SK-N-DZ (cell line): ENCODE data around the gene CYP4A22. TPM values are rescaled to one million over a fixed set of nuclear protein-coding genes. Genes with fewer than 3 reads are reported as not detected.
"Not testable (repeated sequence)": the region's sequence is repeated elsewhere in the genome, so short reads cannot be mapped to it uniquely, and the experiment has no call there.

Source experiments
- DNase-seq: peaks from one replicate; pipeline ENCODE4 v3.0.0-alpha.2; 2015; ENCODE audit warnings: low spot score
- polyA plus RNA-seq, 2 experiments: library from polyadenylated mRNA; depleted of rRNA; stranded (reverse); fragments of >200 nt; gene quantifications; 2 replicates each; pipeline ENCODE4 v1.2.3, GENCODE V29; 2014

The CYP4A22 gene
- not detected in 2 replicates for polyA plus RNA-seq (2014; cell fraction: cytosol; rRNA removed)
- not detected in 2 replicates for polyA plus RNA-seq (2014; cell fraction: nucleus; rRNA removed)

DNA sequence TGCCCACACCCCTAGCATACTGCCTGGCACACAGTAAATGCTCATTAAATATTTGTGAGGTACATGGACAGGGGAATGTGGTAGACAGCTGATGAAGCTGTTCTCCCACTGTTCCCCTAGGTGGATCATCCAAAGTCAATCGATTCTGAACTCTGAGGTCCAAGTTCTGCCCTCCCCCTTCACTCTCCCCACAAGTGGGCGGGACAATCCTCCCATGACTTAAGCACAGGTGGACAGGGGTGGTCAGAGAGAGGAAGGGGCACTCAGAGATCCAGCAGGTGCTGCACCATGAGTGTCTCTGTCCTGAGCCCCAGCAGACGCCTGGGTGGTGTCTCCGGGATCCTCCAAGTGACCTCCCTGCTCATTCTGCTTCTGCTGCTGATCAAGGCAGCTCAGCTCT, at the start of gene CYP4A22:
Gene CYP4A22, plus strand, starts transcription at position 244 of the 400 bp plus-strand sequence. Its CDS starts 45 bp downstream, at position 289.
- DNase-seq = no peak

- not testable (repeated sequence) for DNase-seq
Observed at GRCh38 chr1:47089356-47089755, 47.9 kb upstream of the CYP4A22 start.

DNA sequence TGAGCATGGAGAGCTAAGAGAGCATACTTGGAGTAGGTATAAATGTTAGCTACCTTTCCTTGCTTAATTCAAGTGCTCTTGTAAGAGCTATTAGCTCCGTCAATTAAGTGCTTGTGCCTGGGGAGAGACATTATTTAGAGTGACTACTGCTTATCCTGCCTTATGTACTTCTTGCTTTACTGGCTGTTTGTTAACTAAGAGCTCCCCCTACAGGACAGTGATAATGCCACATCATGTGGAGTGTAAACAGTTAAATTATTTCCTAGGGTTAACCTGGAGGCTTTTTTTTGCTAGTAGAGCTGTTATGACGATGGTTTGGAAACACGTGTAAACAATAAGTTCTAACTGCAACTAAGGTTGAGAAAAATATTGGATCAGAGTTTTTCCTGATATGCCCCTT, 45.8 kb upstream of the CYP4A22 start:
- DNase-seq = not testable (repeated sequence)

DNA sequence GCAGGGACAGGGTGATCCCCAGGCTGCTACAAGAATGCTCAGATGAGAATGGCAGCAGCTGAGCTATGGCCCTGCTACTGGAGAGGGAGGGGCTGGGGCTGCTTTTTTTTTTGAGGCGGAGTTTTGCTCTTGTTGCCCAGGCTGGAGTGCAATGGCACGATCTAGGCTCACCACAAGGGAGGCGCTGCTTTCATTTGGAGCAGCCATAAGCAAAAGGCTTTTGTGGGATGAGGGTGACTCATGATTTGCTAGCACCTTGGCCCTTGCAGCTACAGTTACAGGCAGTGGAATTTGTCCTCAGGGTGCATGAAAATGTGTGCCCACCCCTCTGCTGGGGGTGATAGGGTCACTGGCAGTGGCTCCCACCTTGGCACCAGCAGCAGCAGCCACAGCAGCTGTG, 32.4 kb upstream of the CYP4A22 start:
- no peak for DNase-seq

DNA sequence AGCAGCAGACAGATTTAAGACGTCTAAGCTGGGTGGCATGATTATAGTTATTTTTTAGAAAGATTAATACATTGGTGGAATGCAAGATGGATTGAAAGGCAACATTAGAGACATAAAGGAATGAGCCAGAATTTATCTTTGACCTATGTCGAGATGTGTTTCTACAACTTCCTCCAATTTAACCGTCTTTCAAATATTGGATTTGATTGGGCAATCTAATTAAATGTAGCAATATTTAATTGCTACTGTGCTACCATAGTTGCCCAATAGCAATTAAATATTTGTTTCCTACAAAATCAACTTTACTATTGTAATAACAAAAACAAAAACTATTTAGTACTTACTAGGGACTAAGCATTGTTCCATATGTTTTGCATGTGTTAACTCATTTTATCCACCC, 30.4 kb upstream of the CYP4A22 start:
- no peak for DNase-seq

- DNase-seq = not testable (repeated sequence)
Observed at GRCh38 chr1:47107851-47108574, 29.2 kb upstream of the CYP4A22 start.

DNA sequence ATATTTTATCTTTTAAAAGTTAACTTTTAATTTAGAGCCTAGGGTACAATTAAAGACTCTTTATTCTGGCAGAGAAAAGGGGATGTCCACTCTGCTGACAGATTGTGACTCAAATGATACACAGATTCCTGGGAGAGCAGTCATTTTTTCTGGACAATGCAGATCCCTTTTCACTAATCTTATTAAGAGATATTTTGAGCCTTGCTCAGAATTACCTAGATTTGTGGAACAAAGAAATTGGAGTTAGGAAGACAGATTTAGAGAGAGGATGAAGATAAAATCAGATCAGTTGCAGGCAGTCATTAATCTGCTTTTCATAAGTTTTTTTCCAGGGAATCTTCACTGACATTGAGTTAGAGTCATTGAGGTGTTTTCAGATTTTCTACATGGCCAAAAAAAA, 27.8 kb upstream of the CYP4A22 start:
- peak; percentile 0 for DNase-seq

- no peak for DNase-seq
Observed at GRCh38 chr1:47113178-47113577, 24.1 kb upstream of the CYP4A22 start.

- DNase-seq = not testable (repeated sequence)
Observed at GRCh38 chr1:47121039-47121438, 16.2 kb upstream of the CYP4A22 start.

DNA sequence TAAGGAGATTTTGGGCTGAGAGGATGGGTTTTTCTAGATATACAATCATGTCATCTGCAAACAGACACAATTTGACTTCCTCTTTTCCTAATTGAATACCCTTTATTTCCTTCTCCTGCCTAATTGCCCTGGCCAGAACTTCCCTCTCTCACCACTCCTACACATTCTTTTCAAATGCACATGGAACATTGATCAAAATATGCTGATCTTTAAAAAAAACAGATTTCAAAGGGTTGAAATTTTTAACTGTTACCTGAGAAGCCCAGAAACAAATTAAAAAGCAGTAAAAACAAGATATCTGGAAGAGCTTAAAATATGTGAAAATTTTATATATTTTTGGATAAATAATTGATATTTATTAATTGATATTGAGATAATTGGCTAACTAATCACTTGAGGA, 12.4 kb upstream of the CYP4A22 start:
- not testable (repeated sequence) for DNase-seq

GRCh38 chr1:47126997-47127396, 10.2 kb upstream of the CYP4A22 start:
- DNase-seq = not testable (repeated sequence)

- no peak for DNase-seq
Observed at GRCh38 chr1:47128221-47128620, 9.0 kb upstream of the CYP4A22 start.

- not testable (repeated sequence) for DNase-seq
Observed at GRCh38 chr1:47128854-47129253, 8.4 kb upstream of the CYP4A22 start.

DNA sequence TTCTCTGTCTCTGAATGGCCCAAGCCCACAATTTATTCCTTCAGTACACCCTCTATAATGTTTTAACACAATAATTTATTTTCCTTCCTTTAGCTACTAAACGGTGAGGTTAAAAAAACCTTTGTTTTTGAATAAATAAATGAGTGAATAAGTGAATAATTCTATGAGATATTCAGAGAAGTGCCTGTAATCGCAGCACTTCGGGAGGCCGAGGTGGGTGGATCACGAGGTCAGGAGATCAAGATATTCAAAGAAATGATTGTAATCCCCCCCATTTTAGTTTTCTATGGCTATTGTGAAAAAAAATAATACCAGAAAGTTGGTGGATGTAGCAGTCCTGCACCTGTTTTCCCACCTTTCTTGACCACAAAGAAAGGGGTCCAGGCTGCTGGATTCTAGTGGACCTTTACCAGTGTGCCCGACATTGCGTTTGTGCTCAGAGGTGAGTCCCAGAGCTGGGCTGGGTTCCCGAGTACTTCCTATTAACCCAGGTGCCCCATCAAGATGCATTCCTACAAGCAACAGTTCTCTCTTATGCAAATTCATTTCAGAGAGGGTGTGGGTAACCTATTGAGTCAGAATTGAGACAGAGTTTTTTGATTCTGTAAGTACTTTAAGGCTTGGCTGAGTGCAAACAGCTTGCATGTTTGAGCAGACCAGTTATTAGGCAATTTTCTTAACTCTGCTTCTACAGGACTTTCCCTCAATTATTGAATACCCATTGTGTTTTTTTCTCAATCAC, 7.6 kb upstream of the CYP4A22 start:
- DNase-seq = not testable (repeated sequence)

GRCh38 chr1:47132665-47133064, 4.6 kb upstream of the CYP4A22 start:
- DNase-seq = not testable (repeated sequence)

DNA sequence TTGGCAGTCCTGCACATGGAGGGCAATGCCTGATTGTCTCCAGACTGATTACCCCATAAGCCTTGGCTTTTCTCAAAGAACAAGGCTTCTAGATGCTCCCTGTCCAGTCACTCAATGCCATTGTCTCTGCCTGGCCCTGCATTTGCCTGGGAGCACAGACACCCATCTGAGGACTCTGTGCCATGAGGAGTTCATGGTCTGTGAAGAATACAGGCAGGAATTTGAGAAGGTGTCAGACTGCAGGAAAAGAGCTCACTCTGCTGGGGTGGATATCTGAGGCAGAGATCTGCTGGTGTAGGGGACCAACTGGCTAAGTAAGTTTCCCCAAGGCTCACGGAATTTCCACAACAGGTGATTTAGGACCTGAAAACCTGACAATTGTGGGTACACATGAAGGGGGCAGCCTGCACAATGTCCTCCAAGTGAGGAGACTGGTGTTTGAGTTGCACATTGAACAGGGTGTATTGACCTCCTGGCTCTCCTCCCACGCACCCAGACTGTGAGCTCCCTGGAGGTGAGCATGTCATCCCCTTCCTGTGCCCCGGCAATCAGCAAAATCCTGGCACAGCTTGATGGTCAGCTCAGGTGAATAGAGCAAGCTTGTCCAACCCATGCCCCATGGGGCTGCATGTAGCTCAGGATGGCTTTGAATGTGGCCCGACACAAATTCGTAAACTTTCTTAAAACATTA, 829 bp downstream of the CYP4A22 start:
- no peak for DNase-seq

GRCh38 chr1:47140358-47140757, 3.1 kb downstream of the CYP4A22 start:
- DNase-seq = not testable (repeated sequence)

GRCh38 chr1:47143654-47144053, 6.4 kb downstream of the CYP4A22 start:
- not testable (repeated sequence) for DNase-seq

DNA sequence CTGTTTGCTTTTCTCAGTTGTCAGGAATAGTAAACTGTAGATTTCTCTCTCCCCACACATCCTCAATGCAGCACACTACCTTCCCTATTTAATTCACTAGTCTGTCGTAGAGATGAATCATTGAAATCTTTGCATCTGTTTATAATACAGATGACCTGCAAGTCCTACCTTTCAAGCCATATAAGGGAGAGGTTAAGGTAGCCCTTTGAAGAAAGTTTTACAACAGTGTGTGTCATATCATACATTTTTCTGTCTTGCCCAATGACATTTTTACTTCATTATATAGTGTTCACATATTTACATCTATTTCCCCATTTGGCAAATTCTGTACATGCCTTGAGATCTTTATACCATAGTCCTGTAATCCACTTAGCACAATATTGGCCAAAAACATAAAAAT, 9.3 kb downstream of the CYP4A22 start:
- DNase-seq = not testable (repeated sequence)

DNA sequence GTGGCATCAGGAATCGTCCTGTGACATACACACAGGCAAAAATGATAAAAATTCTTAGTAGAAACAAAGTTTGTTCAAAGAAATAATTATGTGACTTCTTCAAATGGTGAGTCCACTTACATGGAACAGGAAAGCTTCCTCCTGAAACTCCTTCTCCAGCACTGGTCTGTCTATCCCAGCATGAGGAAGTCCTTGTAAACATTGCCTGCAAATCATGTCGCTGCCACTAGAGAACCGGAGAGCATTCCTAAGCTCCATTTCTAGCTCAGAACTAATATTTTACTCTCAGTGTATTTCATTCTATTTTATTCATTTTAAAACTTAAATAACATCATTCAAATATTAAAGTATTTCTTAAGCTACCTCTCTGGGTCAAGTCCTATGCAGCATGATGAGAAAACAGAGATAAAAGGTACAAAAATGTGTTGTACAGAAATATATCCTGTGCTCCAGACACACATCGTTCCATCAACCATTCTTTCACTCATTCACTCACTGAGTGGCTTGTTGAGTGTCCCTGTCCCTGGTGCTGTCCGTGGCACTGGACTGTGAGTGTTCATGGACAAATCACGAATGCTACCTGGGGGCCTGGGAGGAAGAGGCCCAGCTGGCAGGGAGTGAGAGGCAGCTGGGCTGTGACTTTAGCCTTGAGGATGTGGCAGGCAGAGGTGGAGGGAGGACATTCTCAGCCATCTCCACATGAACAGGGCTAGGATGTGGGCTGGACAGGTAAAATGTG, 10.0 kb downstream of the CYP4A22 start:
- DNase-seq = no peak

DNA sequence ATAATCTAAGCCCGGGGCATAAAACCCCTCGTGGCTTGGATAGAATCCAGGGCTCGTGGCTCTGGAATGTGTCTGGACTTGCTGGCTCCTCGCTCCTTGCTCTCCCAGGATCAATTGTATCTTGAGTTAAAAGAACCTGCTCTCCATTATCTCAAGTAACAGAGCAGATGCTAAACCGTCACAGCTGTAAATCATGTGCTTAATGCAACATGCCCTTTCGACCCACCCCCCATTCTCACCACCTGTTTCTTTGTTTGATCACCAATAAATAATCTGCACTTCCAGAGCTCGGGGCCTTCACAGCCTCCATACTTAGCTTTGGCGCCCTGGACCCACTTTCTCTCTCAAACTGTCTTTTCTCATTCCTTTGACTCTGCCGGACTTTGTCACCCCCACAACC, 11.9 kb downstream of the CYP4A22 start:
- DNase-seq = peak; percentile 11
